GM04504 (cell line): ENCODE results near the gene ASPG.

Experiments used
- DNase-seq: peaks from one replicate; pipeline ENCODE4 v3.0.0-alpha.2; 2012; ENCODE audit warnings: low read depth

ASPG gene

GRCh38 chr14:104105071-104105821 lies 19.7 kb downstream of the ASPG start:
- no peak for DNase-seq

GRCh38 chr14:104105822-104106470 lies 20.4 kb downstream of the ASPG start:
- DNase-seq: no peak

GRCh38 chr14:104106471-104106991 lies 21.0 kb downstream of the ASPG start:
- no peak for DNase-seq

- DNase-seq: no peak
Observed at GRCh38 chr14:104107101-104107581, 21.6 kb downstream of the ASPG start.

GRCh38 chr14:104107611-104108569 lies 22.4 kb downstream of the ASPG start:
- DNase-seq: no peak

GRCh38 chr14:104108570-104109541 lies 23.4 kb downstream of the ASPG start:
- no peak for DNase-seq

GRCh38 chr14:104109731-104110361 lies 24.3 kb downstream of the ASPG start:
- no peak for DNase-seq

- DNase-seq: no peak
Observed at GRCh38 chr14:104110491-104111209, 25.1 kb downstream of the ASPG start.

- no peak for DNase-seq
Observed at GRCh38 chr14:104111301-104112112, 26.0 kb downstream of the ASPG start.

GRCh38 chr14:104112113-104112505 lies 26.6 kb downstream of the ASPG start:
- DNase-seq: no peak

- DNase-seq: no peak
Observed at GRCh38 chr14:104112609-104113571, 27.4 kb downstream of the ASPG start.

- DNase-seq: no peak
Observed at GRCh38 chr14:104113631-104114420, 28.3 kb downstream of the ASPG start.

GRCh38 chr14:104114421-104115130 lies 29.1 kb downstream of the ASPG start:
- DNase-seq: no peak

GRCh38 chr14:104115131-104115600 lies 29.7 kb downstream of the ASPG start:
- DNase-seq: no peak

- DNase-seq: no peak
Observed at GRCh38 chr14:104115691-104116287, 30.3 kb downstream of the ASPG start.
